ENCODE data around the gene ME3. TPM values are rescaled to one million over a fixed set of nuclear protein-coding genes. Genes with fewer than 3 reads are reported as not detected.

Gene ME3
- total RNA-seq, 2 donors from 2014 or later: 62.4 to 62.5 TPM

- Histone ChIP-seq H3K27me3 (replicated peaks; ENCODE audit: insufficient read depth) (no peaks in the 10 kb centered on the region), H3K4me1 (ENCODE audit: control insufficient read depth in 1 of 2, low read depth in 2 of 2) (peaks cover 0 to 15% of the 10 kb centered on the region in 2 donors), H3K9me3 (no peaks in the 10 kb centered on the region), H3K27ac (no peak overlapping the region), H3K36me3 (no peaks in the 10 kb centered on the region), H3K4me3 (no peak overlapping the region)
- TF ChIP-seq CTCF (IDR thresholded peaks at IDR 0.05): no peak
- no peak for DNase-seq (ENCODE audit: low spot score)
- ATAC-seq (ENCODE audit: insufficient number of reproducible peaks, low FRiP score, low read depth): no peak
Observed at GRCh38 chr11:86558207-86558606, 114.2 kb downstream of the ME3 start.

GRCh38 chr11:86555866-86556265 is 116.5 kb downstream of the ME3 start:
- Histone ChIP-seq H3K36me3 (no peaks in the 10 kb centered on the region), H3K4me3 (no peak overlapping the region), H3K27ac (no peak overlapping the region), H3K27me3 (replicated peaks; ENCODE audit: insufficient read depth) (no peaks in the 10 kb centered on the region), H3K9me3 (no peaks in the 10 kb centered on the region), H3K4me1 (ENCODE audit: control insufficient read depth in 1 of 2, low read depth in 2 of 2) (peaks cover 3 to 32% of the 10 kb centered on the region in 2 donors)
- no peak for TF ChIP-seq CTCF (IDR thresholded peaks at IDR 0.05)
- DNase-seq (ENCODE audit: low spot score): no peak
- ATAC-seq (ENCODE audit: insufficient number of reproducible peaks, low FRiP score, low read depth): no peak

GRCh38 chr11:86555401-86555800 is 117.0 kb downstream of the ME3 start:
- TF ChIP-seq CTCF (IDR thresholded peaks at IDR 0.05): no peak
- ATAC-seq (ENCODE audit: insufficient number of reproducible peaks, low FRiP score, low read depth) (no peak), DNase-seq (ENCODE audit: low spot score) (no peak)
- H3K4me1 ChIP-seq (ENCODE audit: control insufficient read depth in 1 of 2, low read depth in 2 of 2): peaks cover 3 to 35% of the 10 kb centered on the region in 2 donors
- H3K27ac ChIP-seq: no peak overlapping the region
- H3K36me3 ChIP-seq: no peaks in the 10 kb centered on the region
- no peak overlapping the region for H3K4me3 ChIP-seq
- no peaks in the 10 kb centered on the region for H3K27me3 ChIP-seq (replicated peaks; ENCODE audit: insufficient read depth)
- no peaks in the 10 kb centered on the region for H3K9me3 ChIP-seq

- H3K27ac ChIP-seq: no peak overlapping the region
- no peak for TF ChIP-seq CTCF (IDR thresholded peaks at IDR 0.05)
- H3K4me1 ChIP-seq (ENCODE audit: control insufficient read depth in 1 of 2, low read depth in 2 of 2): peaks cover 10 to 40% of the 10 kb centered on the region in 2 donors
- H3K36me3 ChIP-seq: no peaks in the 10 kb centered on the region
- H3K27me3 ChIP-seq (replicated peaks; ENCODE audit: insufficient read depth): no peaks in the 10 kb centered on the region
- ATAC-seq (ENCODE audit: insufficient number of reproducible peaks, low FRiP score, low read depth): no peak
- H3K9me3 ChIP-seq: no peaks in the 10 kb centered on the region
- DNase-seq (ENCODE audit: low spot score): no peak
- H3K4me3 ChIP-seq: no peak overlapping the region
Observed at GRCh38 chr11:86553265-86553664, 119.2 kb downstream of the ME3 start.

- ATAC-seq (ENCODE audit: insufficient number of reproducible peaks, low FRiP score, low read depth): peak; percentile 66
- peak; percentile 32 for DNase-seq (ENCODE audit: low spot score)
- Histone ChIP-seq H3K4me3 (no peak overlapping the region), H3K27ac (peak overlapping the region; percentile 0 to 35), H3K9me3 (no peaks in the 10 kb centered on the region), H3K4me1 (ENCODE audit: control insufficient read depth in 1 of 2, low read depth in 2 of 2) (peaks cover 17 to 48% of the 10 kb centered on the region in 2 donors), H3K27me3 (replicated peaks; ENCODE audit: insufficient read depth) (no peaks in the 10 kb centered on the region), H3K36me3 (no peaks in the 10 kb centered on the region)
- TF ChIP-seq CTCF (IDR thresholded peaks at IDR 0.05): no peak
Observed at GRCh38 chr11:86551288-86552092, 120.9 kb downstream of the ME3 start.

Data from thoracic aorta (tissue), 2 donors.